Islet of Langerhans (tissue), 1 donor: ENCODE results near the gene ZFYVE28.

ENCODE experiments used
- FAIRE-seq: peaks from one replicate; lab custom pipeline; 2011; peaks lifted over from hg19 to GRCh38; lab: Jason Lieb, UNC

ZFYVE28 gene

GRCh38 chr4:2352171-2352570, 66.3 kb downstream of the ZFYVE28 start:
- FAIRE-seq, result no peak

DNA sequence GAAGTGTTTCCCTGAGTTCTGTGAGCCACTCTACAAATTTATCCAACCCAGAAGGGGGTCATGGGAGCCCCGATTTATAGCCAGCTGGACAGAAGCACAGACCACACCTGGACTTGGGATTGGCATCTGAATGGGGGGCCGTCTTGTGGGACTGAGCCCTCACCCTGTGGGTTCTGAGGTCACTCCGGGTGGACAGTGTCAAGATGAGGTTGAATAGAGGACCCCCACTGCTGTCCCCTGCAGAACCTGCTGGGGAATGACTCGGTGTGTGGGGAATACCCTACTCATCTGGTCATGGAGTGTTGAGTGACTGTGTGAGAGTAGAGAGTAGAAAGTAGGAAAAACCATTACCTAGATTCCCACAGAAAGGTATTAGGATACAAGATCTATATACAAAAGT, 67.5 kb downstream of the ZFYVE28 start:
- no peak for FAIRE-seq

DNA sequence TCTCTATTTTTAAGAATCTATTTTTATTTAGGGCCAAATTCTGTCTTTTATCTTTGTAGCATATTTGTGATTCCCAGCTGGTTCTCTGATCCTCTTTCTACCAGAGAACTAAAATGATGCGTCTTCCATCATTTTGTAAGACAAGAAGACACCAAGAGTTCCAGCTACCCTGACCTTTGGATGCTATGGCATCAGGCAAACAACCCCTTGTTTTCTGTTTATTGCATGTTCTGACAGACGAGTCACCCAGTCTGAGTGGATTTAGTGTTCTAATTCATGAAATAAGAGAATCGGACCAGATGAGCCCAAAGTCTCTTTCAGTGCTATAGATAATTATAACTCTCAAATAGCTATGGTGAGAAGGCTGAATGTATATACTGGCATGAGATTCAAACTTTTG, 69.7 kb downstream of the ZFYVE28 start:
- no peak for FAIRE-seq

DNA sequence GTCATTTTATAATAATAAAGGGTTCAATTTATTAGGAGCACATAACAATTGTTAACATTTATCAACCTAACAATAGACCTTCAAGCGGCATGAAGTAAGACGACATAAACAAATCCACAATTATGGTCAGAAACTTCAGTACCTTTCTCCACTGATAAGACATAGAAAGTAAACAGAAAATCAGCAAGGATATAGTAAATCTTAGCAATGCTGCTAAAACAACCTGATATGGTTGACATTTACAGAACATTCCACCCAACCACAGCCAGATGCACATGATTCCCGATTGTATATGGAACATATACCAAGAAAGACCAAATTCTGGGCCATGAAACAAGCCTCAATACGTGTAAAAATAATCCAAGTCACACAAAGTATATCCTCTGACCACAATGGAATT, 71.3 kb downstream of the ZFYVE28 start:
- FAIRE-seq, result no peak

- no peak for FAIRE-seq
These were observed 75.0 kb downstream of the ZFYVE28 start for GRCh38 chr4:2343476-2343875.

DNA sequence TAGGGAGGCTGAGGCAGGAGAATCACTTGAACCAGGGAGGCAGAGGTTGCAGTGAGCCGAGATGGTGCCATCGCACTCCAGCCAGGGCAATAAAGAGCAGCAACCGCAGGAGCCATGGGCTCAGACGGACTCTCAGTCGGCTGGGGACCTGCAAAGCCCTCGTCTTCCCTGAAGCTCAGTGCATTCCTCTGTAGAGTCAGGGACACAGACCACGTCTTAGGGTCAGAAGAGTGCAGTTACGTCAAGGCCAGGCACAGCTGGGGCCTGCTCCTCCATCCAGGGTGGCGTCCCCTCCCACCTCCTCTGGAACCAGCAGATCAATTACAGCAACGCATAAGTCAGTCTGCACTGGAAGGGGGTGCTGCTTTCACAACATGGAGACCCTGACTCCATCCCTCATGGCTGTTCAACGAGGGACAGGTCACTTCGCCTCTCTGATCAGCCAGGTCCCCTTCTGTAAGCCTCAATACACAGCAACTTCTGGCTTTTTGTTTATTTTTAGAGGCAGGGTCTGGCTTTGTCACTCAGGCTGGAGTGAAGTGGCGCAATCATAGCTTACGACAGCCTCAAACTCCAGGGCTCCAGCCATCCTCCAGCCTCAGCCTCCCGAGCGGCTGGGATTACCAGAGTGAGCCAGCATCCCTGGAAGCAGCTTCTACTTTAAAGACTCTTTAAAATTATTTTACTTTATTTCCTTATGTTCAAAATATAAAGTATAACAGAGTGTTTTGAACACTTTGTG, 76.4 kb downstream of the ZFYVE28 start:
- FAIRE-seq, result no peak

DNA sequence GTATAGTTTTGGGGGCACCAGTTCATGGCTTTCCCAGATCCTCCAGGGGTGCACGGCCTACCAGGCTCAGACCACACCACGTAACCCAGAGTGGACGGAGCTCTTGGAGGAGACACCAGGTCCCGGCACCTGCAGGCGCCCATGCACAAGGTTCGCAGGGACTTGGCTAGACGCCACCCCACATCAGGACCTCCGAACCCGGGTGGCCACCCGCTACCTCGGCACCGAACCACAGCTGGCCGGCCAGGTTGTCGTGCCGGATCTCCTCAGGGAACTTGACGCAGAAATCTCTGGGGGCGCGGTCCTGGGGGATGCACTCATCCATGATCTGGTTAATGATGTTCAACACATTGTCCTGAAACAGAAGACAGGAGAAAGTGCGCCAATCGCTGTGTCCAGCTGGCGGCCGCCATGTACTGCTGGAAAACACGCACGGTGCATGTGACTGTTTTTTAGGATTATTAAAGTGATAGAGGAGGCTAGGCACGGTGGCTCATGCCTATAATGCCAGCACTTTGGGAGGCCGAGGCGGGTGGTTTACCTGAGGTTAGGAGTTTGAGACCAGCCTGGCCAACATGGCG, 77.1 kb downstream of the ZFYVE28 start:
- no peak for FAIRE-seq

DNA sequence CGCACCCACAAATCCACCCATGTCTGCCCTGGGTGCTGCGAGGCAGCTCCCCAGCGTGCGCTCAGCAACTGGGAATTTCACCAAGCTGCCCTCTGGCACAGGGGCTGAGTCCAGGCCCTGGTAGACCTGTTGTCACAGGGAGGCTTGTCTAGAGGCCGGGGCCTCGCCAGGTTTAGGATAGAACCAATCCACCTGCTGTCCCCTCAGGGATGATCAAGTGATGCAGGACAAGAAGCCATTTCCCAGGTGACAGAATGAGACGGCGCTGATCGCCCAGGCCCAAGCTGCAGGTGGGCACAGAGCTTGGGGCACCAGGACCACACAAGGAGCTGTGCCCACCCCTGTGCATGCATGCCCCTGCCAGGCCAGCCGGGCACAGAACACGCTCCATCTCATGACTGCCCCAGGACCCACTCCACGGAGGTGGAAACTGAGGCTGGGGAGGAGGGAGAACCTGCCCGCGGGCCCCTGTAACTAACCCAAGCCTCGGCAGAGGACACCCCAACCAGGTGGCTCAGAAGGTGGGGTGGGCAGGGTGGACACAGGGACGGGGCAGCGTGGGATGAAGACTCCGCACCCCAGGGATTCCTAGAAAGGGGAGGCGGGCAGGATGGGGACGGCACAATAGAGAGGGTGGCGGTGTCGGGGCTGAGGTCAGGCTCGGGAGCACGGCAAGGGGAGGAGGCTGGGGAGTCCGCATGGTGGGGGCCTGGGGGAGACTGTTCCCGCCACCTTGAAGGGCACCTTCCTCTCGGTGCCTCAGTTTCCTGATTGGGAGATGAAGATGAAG, 78.0 kb downstream of the ZFYVE28 start:
- FAIRE-seq, result no peak

GRCh38 chr4:2339458-2340271, 78.8 kb downstream of the ZFYVE28 start:
- no peak for FAIRE-seq

DNA sequence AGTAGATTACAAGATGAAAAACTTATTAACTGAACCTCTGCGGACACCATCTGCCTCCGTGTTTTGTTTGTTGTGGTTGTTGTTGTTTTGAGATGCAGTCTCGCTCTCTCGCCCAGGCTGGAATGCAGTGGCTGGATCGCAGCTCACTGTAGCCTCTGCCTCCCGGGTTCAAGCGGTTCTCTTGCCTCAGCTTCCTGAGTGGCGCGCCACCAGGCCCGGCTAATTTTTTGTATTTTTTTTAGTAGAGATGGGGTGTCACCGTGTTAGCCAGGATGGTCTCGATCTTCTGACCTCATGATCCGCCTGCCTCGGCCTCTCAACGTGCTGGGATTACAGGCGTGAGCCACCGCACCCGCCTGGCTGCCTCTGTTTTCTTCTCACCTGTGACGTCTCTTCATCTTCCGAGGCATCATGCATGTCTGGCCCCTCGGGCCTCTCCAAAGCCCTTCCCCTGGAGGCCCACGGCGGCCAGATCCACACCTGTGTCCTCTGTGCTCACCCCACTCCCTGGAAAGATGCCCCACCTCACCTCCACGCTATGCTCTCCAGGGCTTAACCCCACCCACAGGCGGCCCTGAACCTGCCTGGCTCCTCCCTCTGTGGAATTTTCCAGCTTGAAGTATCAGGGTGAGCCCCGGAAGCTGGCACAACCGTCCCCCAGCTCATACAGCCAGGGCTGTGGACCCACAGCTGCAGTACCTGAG, 79.5 kb downstream of the ZFYVE28 start:
- FAIRE-seq, result no peak

- no peak for FAIRE-seq
These were observed 80.5 kb downstream of the ZFYVE28 start for GRCh38 chr4:2337896-2338295.

DNA sequence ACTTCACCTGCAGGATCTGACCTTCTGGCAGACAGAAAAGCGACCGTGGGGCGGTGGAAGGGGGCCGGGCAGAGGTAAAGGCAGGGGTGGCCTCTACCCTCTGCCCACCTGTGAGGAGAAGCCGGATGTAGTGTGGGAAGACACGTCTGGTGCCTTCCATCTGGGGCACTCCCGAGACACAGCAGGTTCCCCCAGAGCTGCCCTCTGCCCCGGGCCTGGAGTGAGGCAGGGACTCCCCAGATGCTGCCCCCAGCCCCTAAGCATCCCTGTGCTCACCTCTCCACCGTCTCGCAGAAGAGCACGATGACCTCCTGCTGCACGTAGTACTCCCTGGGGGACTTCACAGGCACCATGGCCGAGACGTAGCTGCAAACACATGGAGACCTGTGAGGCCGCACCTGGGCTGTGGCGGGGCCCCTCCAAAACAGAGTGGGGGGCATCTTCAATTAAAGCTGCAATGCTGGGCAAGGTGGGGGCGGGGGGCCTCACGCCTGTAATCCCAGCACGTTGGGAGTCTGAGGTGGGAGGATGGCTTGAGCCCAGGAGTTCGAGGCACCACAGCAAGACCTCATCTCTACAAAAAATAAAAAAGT, 81.2 kb downstream of the ZFYVE28 start:
- no peak for FAIRE-seq

DNA sequence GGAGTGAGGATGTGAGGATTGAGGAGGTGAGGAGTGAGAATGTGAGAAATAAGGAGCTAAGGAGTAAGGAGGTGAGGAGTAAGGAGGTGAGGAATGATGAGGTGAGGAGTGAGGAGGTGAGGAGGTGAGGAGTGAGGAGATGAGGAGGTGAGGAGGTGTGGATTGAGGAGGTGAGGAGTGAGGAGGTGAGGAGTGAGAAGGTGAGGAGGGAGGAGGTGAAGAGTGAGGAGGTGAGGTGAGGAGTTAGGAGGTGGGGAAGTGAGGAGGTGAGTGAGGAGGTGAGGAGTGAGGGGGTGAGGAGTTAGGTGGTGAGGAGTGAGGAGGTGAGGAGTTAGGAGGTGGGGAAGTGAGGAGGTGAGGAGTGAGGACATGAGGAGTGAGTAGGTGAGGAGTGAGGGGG, 81.8 kb downstream of the ZFYVE28 start:
- FAIRE-seq, result no peak

DNA sequence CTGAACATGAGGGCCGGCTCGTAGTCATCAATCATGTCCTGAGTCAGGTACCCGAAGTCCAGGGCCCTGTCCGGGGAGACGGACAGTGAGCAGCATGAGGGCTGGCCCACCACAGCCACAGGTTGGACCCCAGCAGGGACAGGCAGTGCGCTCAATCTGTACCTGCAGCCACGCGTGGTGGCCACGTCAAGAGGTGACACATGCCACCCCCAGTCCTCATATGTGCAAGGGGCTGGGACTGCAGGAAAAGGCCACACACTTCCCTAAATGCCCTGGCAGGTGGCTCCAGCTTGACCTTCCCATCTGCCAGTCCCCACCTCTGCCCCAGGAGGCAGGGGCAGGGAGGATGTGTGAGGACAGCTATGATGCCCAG, 82.7 kb downstream of the ZFYVE28 start:
- FAIRE-seq, result no peak

DNA sequence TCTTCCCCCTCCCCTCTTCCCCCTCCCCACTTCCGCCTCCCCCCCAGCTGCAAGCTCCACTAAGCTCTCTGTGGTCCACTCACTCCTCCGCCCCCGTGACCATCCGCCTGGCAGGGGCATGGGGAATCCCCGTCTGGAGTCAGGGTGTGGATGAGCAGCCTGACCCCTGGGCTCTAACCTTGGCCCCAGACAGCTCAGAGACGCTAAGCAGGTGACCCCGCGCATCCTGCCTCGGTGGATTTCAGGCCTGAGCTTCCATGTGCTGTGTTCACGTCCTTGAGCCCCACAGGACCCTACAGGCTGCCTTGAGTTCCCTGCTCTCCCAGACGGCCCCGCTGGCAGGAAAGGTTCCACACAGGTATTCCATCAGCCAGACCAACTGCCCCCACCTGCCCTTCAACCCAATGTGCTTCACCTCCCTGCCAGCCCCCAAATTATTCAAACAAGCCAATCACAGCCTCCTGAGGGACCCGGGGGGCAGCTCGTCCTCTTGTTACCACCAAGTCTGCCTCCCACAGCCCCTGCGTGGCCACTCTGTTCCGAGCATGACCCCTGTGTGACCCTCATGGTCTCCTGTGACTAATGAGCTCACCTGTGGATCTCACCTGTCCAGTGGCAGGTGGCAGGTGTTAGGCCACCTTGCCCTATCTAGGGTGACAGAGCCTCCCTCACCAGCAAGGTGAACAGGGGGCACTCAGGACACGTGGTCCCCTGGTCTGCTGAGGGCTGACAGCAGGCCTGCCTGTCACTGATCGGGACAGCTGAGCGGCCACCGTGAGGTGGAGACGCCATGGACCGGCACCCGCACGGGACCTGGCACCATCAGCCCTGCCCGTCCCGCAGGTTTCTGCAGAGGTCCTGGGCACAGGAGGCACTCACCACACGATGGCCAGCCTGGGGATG, 83.4 kb downstream of the ZFYVE28 start:
- FAIRE-seq, result no peak

GRCh38 chr4:2333916-2334644, 84.4 kb downstream of the ZFYVE28 start:
- FAIRE-seq, result no peak

DNA sequence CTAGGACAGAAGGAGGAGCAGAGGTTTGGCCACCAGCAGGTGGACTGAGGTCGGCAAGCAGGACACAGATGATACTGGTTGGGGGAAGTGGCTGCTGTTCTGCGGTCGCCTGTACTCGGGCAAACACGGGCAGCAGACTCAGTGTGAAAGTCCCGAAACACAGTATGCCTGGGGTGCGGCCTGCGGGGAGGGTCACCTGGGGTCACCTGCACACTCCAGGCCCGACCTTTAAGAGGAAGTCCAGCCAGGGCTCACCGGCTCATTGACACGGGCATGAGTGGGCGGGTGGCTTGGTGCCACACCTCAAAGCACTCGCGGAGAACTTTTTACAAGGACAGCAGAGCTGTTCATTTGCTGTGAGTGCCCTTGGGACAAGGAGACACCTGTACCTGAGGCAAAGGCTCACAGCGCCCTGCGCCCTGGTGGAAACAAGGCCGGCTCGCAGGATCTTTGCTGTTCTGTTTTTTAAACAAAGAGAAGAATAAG, 85.0 kb downstream of the ZFYVE28 start:
- no peak for FAIRE-seq

GRCh38 chr4:2332976-2333319, 85.5 kb downstream of the ZFYVE28 start:
- FAIRE-seq, result no peak

DNA sequence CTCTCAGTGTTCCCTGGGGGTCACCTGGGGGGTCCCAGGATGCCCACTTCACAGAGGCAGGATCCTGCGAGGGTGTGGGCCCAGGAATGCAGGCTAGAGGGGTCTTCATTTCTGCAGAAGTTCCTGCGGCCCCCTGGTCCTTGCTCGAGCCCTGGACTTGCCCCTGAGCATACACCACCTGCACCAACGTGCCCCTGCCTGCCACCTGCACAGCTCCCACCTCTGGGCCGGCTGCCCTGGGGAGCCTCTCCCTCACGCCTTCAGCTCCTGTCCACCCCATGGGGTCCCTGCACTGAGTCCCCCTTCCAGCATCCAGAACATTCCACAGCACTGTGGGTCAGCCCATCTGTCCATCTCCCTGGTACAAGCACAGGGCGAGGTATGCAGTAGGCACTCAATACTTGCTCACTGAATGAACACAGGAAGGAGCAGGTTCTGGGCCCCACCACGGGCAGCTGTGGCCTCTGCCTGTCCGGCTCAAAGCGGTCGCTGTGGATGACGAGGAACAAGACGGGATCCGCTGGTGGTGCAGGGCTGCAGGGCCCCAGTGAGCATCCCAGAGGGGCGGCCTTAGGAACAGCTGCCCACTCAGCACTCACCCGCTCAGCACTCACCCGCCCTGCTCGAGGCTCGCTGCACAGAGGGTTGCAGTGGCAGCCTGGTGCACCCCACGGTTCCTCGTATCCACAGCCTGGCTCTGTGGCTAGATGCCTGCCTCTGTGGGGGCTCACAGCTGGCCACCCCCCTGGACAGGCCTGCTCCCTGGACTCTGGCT, 86.1 kb downstream of the ZFYVE28 start:
- no peak for FAIRE-seq
